Natural killer cell (primary cell): ENCODE data around the gene INTS1. TPM values are rescaled to one million over a fixed set of nuclear protein-coding genes. Genes with fewer than 3 reads are reported as not detected.

ENCODE experiments used
- ATAC-seq, 3 donors: fragments of 150-1000 bp in 2 of 3; fragments of 200-7000 bp in 1 of 3; cut with Tn5 transposase; 1 replicate in 1 of 3; 2 replicates in 2 of 3; pipeline ENCODE4 v1.10.0; 2021; ENCODE audit warnings: mild to moderate bottlenecking in 2 of 3, moderate library complexity in 2 of 3
- DNase-seq, 2 donors: peaks; one replicate each; pipeline versions ENCODE4 v3.0.0 to v3.0.0-alpha.2; 2013 to 2021; ENCODE audit warnings: mixed read lengths in 1 of 2
- H3K27ac ChIP-seq: one replicate; pipeline ENCODE4 v1.5.1; 2013; ENCODE audit warnings: mild to moderate bottlenecking, low read length
- H3K27me3 ChIP-seq: one replicate; pipeline ENCODE4 v1.6.1; 2013; ENCODE audit warnings: low read length; ENCODE audit not compliant: control insufficient read depth, insufficient read depth
- H3K36me3 ChIP-seq: one replicate; pipeline ENCODE4 v1.6.1; 2013; ENCODE audit warnings: low read length; ENCODE audit not compliant: control insufficient read depth, insufficient read depth
- H3K4me1 ChIP-seq: one replicate; pipeline ENCODE4 v1.6.1; 2013; ENCODE audit warnings: low read length; ENCODE audit not compliant: control insufficient read depth, insufficient read depth
- H3K4me3 ChIP-seq: one replicate; pipeline ENCODE4 v1.5.1; 2013; ENCODE audit warnings: low read length
- H3K9me3 ChIP-seq: one replicate; pipeline ENCODE4 v1.6.1; 2013; ENCODE audit warnings: low read length; ENCODE audit not compliant: control insufficient read depth, insufficient read depth
- H3K27ac Mint-ChIP-seq, 2 donors: one replicate each; pipeline ENCODE4 v1.8.0; 2022; ENCODE audit warnings: mild to moderate bottlenecking in 2 of 2, mixed read lengths in 2 of 2, moderate library complexity in 1 of 2
- H3K27me3 Mint-ChIP-seq, 2 donors: one replicate each; pipeline ENCODE4 v1.8.0; 2022; ENCODE audit warnings: low read depth in 2 of 2, mixed read lengths in 2 of 2
- H3K36me3 Mint-ChIP-seq: one replicate; pipeline ENCODE4 v1.8.0; 2022; ENCODE audit warnings: mixed read lengths
- H3K4me1 Mint-ChIP-seq, 2 donors: one replicate each; pipeline ENCODE4 v1.8.0; 2022; ENCODE audit warnings: mixed read lengths in 2 of 2
- H3K4me3 Mint-ChIP-seq: one replicate; pipeline ENCODE4 v1.8.0; 2022; ENCODE audit warnings: mild to moderate bottlenecking, moderate library complexity, mixed read lengths
- H3K9me3 Mint-ChIP-seq, 2 donors: one replicate each; pipeline ENCODE4 v1.8.0; 2022; ENCODE audit warnings: mixed read lengths in 2 of 2
- CTCF ChIP-seq: fragments of 200-600 bp; IDR thresholded peaks from one replicate; pipeline ENCODE4 v1.8.0; 2022; ENCODE audit warnings: antibody characterized with exemption
- WGBS: methylation state at CpG from one replicate; pipeline ENCODE4 v1.1.7; 2013; ENCODE audit warnings: missing lambda C conversion rate; ENCODE audit not compliant: insufficient coverage; 5-methylcytosine and 5-hydroxymethylcytosine counted together
- intact Hi-C: fragments of 100-400 bp; cut with micrococcal nuclease; formaldehyde crosslinking; loops from one replicate; pipeline ENCODE4 v1.14.2; 2022
- total RNA-seq, 4 donors: library from RNA; stranded (reverse); fragments of 120-200 nt in 1 of 4; gene quantifications; one replicate each; pipeline versions ENCODE4 v1.2.3 to v1.2.4, GENCODE V29; 2013 to 2022

INTS1 gene
- total RNA-seq, 3 donors from 2014 or later (not counting 1 experiment from before 2014, with no cell fraction given), result 92.7 to 115 (median 111) TPM

GRCh38 chr7:1428941-1429501 lies 75.2 kb downstream of the INTS1 start:
- 77% methylated on average over 20 of the region's 20 CpGs for WGBS
- H3K9me3 Mint-ChIP-seq, result no peaks in the 10 kb centered on the region

GRCh38 chr7:1427064-1427657 lies 77.0 kb downstream of the INTS1 start:
- Mint-ChIP-seq H3K9me3 (no peaks in the 10 kb centered on the region), H3K36me3 (no peaks in the 10 kb centered on the region), H3K27ac (no peak overlapping the region), H3K27me3 (peaks cover 10 to 13% of the 10 kb centered on the region in 2 donors), H3K4me1 (peaks cover 0 to under 1% of the 10 kb centered on the region in 2 donors), H3K4me3 (no peak overlapping the region)
- DNase-seq (no peak), ATAC-seq (no peak)
- TF ChIP-seq CTCF, result no peak
- Histone ChIP-seq H3K4me1 (peaks cover 1% of the 10 kb centered on the region), H3K27ac (no peak overlapping the region), H3K9me3 (no peaks in the 10 kb centered on the region), H3K36me3 (no peaks in the 10 kb centered on the region), H3K27me3 (no peaks in the 10 kb centered on the region), H3K4me3 (no peak overlapping the region)
- WGBS, result 93% methylated on average over 13 of the region's 13 CpGs
- intact Hi-C loops, result no loop called here

More at GRCh38 chr7:1428941-1429501, 75.2 kb downstream of the INTS1 start:
- Histone ChIP-seq H3K4me3 (no peak overlapping the region), H3K27me3 (no peaks in the 10 kb centered on the region), H3K36me3 (no peaks in the 10 kb centered on the region), H3K4me1 (peaks cover 7% of the 10 kb centered on the region), H3K9me3 (no peaks in the 10 kb centered on the region), H3K27ac (no peak overlapping the region)
- H3K36me3 Mint-ChIP-seq, result no peaks in the 10 kb centered on the region
- peaks cover 0 to 6% of the 10 kb centered on the region in 2 donors for H3K27me3 Mint-ChIP-seq
- DNase-seq (no peak), ATAC-seq (no peak)
- H3K4me3 Mint-ChIP-seq, result no peak overlapping the region
- no peak for TF ChIP-seq CTCF
- peaks cover 0 to 10% of the 10 kb centered on the region in 2 donors for H3K4me1 Mint-ChIP-seq
- intact Hi-C loops, result no loop called here
- H3K27ac Mint-ChIP-seq, result no peak overlapping the region

- Mint-ChIP-seq H3K27ac (no peak overlapping the region), H3K36me3 (no peaks in the 10 kb centered on the region), H3K4me1 (no peaks in the 10 kb centered on the region), H3K27me3 (peaks cover 10 to 13% of the 10 kb centered on the region in 2 donors), H3K4me3 (no peak overlapping the region), H3K9me3 (no peaks in the 10 kb centered on the region)
- intact Hi-C loops, result no loop called here
- Histone ChIP-seq H3K4me3 (no peak overlapping the region), H3K9me3 (no peaks in the 10 kb centered on the region), H3K36me3 (no peaks in the 10 kb centered on the region), H3K4me1 (no peaks in the 10 kb centered on the region), H3K27me3 (no peaks in the 10 kb centered on the region), H3K27ac (no peak overlapping the region)
- 95% methylated on average over 15 of the region's 15 CpGs for WGBS
- no peak for DNase-seq
- no peak for ATAC-seq
- TF ChIP-seq CTCF, result no peak
These were observed 77.7 kb downstream of the INTS1 start for GRCh38 chr7:1426474-1426873.
